NB4 (cell line): ENCODE data around the gene CPA3.

Experiments used
- DNase-seq: peaks from one replicate; pipeline ENCODE4 v3.0.0; 2010; ENCODE audit warnings: low read depth
- H3K4me3 ChIP-seq: one replicate; pipeline ENCODE4 v1.5.1; 2011; ENCODE audit warnings: mild to moderate bottlenecking, low read depth, low read length, moderate library complexity
- CTCF ChIP-seq: IDR thresholded peaks from one replicate; pipeline ENCODE4 v1.5.1; 2012; ENCODE audit warnings: low read depth, low read length
- MAX ChIP-seq: IDR thresholded peaks from 2 replicates; pipeline ENCODE4 v1.6.1; 2011; ENCODE audit warnings: low read depth, low read length
- MYC ChIP-seq: IDR thresholded peaks from 2 replicates; pipeline ENCODE4 v1.6.1; 2011; ENCODE audit warnings: low read depth, low read length
- POLR2A ChIP-seq: IDR thresholded peaks from 2 replicates; pipeline ENCODE4 v1.6.1; 2011; ENCODE audit warnings: mild to moderate bottlenecking; ENCODE audit not compliant: insufficient read length; ENCODE audit errors: extremely low read depth

Gene CPA3

DNA sequence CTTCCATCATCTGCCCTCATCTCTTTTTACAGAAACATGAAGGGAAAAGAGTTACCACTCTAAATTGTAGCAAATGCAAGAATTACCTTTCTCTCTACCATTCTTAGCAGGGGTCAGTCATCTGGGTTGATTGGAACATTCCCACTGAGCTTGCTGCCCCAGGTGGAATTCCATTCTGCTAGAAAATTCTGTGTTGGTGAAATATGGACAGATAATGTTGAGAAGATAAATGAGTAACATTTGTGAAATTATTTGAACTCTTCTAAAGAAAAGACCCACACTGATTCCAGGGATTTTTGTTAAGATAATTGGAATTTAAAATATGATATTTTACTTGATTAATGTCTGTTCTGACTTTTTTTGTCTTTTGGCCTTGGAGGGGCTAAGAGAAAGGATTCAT lies 11.0 kb upstream of the CPA3 start:
- no peak overlapping the region for H3K4me3 ChIP-seq
- TF ChIP-seq CTCF = no peak
- no peak for TF ChIP-seq MAX
- DNase-seq = no peak

DNA sequence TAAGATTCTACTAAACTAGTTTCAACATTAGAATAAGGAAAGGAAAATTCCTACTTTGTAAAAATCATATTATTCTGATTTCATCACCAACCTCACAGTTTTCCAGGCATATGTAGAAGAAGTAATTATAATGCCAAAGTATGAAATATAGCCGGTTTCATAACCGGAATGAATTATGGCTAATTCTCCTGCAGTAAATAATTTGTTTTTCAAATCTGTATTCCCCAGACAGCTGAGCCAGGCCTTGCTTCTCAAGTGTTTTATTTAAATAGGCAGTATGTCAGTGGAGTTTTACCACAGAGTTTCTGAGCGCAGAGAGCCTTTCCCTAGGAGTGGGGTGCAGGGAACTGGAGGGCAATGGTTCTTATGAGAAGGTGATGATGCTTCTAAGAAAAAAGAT lies 8.7 kb upstream of the CPA3 start:
- no peak for TF ChIP-seq MAX
- no peak for TF ChIP-seq MYC
- TF ChIP-seq CTCF = no peak
- no peak for TF ChIP-seq POLR2A
- no peak overlapping the region for H3K4me3 ChIP-seq
- no peak for DNase-seq

- no peak for DNase-seq
- H3K4me3 ChIP-seq = no peak overlapping the region
- no peak for TF ChIP-seq POLR2A
- no peak for TF ChIP-seq MAX
- TF ChIP-seq MYC = no peak
- no peak for TF ChIP-seq CTCF
These were observed 7.8 kb upstream of the CPA3 start for GRCh38 chr3:148857316-148857715.

DNA sequence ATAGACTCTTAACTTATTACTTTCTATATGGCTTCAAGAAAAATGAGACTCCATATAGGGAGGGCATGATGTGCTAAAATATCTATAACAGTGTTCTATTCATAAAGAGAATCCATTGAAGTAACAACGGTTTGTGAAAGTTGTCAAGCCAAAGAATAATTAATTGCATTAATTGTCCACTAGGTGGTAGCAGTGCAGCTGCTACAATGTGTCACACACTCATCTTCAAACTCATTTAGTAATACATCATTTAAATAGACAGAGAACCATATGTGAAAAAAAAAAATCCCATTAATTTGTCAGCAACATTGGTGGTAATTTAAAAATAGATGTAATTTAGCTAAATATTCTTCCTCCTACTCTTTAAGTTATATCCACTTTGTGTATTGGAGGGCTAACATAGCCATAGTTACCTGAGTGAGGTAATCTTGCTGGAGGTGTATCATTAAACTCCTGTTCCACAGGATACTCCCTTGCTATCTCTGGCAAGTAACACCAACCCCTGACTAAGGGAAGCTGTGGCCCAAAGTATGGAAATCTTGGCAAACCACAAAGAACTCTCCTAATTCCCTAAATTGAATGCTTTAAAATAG lies 3.7 kb upstream of the CPA3 start:
- TF ChIP-seq MYC (no peak), CTCF (peak; percentile 31)
- DNase-seq = peak; percentile 57
- H3K4me3 ChIP-seq = no peak overlapping the region

- H3K4me3 ChIP-seq = no peak overlapping the region
- DNase-seq = no peak
- TF ChIP-seq MYC = no peak
- TF ChIP-seq POLR2A = no peak
- no peak for TF ChIP-seq CTCF
- no peak for TF ChIP-seq MAX
These were observed 1.8 kb upstream of the CPA3 start for GRCh38 chr3:148863297-148863696.

DNA sequence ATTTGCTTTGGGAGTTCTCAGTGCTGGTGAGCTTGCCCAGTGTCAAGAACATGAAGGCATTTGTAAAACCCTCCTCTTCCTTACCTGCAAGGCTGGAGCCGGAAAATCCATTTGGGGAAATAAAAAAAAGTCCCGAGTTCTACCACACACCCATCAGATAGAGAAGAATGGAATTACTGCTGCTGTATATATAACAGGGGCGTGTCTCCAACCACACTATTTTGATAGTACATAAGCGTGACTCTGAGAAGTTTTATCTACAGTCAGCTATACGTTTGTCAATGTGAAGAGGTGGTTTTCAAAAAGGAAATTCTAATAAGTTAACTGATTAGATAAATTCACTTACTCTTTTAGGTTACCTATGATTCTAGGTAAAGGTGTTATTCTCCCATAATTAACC lies 1.3 kb upstream of the CPA3 start:
- TF ChIP-seq MAX = no peak
- TF ChIP-seq POLR2A = no peak
- TF ChIP-seq MYC = no peak
- no peak for TF ChIP-seq CTCF
- no peak overlapping the region for H3K4me3 ChIP-seq
- DNase-seq = no peak
